DLD1 (cell line): ENCODE data around the gene TAF11L6.
"Not testable (repeated sequence)": the region's sequence is repeated elsewhere in the genome, so short reads cannot be mapped to it uniquely, and the experiment has no call there.

Experiments
- in situ Hi-C: cut with HindIII; loops from 2 replicates; pipeline ENCODE4 v1.10.0; 2017; ENCODE audit warnings: low sequenced_read_pairs

The TAF11L6 gene

DNA sequence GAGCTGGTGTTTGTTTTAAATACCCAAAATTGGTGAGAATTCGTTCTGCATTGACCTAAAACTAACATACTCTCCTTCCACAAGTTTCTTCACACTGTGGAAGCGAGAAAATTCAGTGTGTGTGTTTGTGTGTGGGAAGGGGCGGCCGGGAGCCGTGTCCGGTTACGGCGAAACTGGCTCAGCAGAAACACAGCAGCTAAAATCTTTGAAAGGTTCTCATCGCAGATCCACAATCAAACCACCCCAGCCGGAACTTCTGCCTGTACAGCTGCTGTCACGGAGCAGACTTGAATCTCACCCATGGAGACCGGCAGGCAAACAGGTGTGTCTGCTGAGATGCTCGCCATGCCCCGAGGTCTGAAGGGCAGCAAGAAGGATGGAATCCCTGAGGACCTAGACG, at the start of gene TAF11L6:
TAF11L6 (plus strand) TSS at position 301 of the 400 bp plus-strand sequence.
- in situ Hi-C loops, result not testable (repeated sequence)

DNA sequence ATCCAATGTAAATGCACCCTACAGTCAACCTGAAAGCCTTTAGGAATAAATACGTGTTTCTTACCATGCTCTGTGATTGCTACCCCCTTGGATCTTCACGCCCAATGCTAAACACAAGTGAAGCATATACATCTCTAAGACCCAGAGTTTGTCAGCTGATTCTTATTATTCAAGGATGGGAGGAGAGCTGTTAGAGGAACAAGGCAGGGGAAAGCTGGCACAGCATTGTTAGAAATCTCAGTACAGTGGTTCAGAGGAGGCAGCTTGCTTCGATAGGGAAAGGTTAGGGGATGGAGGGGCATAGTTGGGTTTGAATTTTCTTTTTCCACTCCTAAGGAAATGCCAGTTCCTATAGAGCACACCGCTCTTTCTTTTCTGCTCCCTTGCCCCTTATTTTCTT, 47.1 kb upstream of the TAF11L6 start:
- in situ Hi-C loops, result no loop called here

DNA sequence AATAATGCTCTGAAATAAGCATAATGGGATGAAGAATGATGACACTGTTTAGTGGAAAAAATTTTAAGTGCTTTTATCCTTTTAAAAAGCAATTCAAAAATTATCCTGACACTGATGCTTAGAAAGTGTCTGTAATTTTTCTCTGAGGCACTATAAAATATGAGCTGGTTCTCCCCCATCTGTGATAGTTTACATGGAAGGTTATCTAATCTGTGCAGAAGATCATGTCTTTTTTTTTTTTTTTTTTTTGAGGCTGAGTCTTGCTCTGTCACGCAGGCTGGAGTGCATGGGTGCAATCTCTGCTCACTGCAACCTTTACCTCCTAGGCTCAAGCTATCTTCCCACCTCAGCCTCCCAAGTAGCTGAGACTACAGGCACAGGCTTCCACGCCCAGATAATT, 45.7 kb upstream of the TAF11L6 start:
- in situ Hi-C loops, result no loop called here

DNA sequence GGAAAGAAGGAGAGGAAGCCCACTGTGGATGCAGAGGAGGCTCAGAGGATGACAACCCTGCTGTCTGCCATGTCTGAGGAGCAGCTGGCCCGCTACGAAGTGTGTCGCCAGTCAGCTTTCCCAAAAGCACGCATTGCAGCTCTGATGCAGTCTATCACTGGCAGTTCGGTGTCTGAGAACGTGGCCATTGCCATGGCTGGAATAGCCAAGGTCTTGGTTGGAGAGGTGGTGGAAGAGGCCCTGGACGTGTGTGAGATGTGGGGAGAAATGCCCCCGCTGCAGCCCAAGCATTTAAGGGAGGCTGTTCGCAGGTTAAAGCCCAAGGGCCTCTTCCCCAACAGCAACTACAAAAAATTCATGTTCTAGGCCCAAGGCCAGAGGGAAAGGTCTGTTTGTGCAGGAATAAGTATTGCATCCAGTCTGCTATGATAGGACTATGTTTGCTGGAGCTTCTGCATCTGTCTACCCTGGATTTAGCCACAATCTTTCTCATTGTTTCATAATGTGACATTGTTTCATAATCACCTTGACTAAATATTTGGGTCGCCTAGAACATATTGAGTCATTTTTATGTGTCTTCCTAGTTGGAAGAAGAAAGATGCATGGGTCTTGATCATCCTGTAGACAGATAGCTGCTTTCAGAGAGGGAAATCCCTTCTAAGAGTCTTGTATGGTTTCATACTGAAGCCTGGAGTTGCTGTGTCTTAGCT, 41.9 kb upstream of the TAF11L6 start:
- in situ Hi-C loops, result not testable (repeated sequence)

DNA sequence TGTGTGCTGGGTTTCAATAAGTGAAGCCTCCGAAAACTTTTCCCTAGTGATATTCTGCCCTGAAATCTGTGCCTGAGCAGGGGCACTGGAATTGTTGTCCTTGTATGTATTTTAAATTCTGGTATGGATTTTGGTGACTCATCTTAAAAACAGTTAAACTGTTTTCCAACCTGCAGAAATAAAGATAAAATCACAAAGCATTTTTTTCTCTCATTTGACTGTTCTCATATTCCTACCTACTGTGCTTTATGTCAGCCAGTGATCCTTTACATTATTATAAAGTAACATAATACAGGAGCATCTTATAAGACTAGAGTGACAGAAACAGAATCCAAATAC, 41.3 kb upstream of the TAF11L6 start:
- in situ Hi-C loops, result no loop called here

DNA sequence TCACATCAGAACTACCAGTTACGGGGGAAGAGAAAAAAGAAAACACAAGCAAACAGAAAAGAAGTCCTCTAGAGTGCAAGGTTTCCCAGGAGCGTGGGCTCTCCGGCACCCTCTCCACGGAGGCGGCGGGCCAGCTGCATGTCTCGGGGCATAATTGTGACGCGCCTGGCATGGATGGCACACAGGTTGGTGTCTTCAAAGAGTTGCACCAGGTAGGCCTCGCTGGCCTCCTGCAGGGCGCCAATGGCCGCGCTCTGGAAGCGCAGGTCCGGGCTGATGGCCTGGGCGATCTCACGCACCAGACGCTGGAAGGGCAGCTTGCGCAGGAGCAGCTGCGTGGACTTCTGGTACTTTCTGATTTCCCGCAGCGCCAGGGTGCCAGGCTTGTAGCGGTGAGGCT, 37.2 kb upstream of the TAF11L6 start:
- in situ Hi-C loops, result not testable (repeated sequence)

DNA sequence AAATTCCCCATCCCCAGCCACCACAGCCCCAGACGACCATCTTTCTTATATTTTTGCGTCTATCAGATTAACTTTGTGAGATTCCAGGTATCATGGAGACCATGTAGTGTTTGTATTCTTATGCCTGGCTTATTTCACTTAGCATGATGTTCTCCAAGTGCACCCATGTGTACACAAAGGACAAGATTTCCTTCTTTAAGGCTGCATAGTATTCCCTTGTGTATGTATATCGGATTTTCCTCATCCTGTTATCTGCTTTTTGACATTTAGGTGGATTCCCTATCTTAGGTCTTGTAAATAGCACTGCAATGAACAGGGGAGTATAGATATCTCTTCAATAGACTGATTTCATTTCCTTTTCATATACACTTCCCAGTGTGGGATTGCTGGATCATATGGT, 35.7 kb upstream of the TAF11L6 start:
- in situ Hi-C loops, result no loop called here

DNA sequence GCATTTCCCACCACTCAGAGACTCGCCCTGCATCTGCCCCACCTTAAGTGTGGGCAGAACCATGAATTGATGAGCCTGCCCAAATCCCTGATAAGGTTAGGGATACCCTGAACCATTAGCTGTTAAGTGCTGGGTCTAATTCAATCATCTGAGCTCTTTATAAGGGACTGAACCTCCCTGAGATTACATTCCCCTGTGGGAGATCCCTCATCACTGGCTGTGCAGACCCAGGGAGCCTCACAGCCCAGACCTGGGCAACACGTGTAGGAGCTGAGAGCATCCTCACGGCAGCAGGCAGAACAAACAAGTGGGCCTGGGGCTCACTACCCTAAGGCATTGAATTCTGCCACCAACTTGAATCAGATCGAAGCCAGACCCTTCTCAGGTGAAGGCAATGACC, 31.0 kb upstream of the TAF11L6 start:
- in situ Hi-C loops, result no loop called here

DNA sequence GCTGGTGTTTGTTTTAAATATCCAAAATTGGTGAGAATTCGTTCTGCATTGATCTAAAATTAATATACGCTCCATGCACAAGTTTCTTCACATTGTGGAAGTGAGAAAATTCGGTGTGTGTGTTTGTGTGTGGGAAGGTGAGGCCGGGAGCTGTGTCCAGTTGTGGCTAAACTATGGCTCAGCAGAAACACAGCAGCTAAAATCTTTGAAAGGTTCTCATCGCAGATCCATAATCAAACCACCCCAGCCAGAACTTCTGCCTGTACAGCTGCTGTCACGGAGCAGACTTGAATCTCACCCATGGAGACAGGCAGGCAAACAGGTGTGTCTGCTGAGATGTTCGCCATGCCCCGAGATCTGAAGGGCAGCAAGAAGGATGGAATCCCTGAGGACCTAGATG, 30.5 kb upstream of the TAF11L6 start, which contains the start of gene TAF11L2:
TAF11L2 (plus strand) TSS at position 301 of the 400 bp plus-strand sequence.
- in situ Hi-C loops, result not testable (repeated sequence)

DNA sequence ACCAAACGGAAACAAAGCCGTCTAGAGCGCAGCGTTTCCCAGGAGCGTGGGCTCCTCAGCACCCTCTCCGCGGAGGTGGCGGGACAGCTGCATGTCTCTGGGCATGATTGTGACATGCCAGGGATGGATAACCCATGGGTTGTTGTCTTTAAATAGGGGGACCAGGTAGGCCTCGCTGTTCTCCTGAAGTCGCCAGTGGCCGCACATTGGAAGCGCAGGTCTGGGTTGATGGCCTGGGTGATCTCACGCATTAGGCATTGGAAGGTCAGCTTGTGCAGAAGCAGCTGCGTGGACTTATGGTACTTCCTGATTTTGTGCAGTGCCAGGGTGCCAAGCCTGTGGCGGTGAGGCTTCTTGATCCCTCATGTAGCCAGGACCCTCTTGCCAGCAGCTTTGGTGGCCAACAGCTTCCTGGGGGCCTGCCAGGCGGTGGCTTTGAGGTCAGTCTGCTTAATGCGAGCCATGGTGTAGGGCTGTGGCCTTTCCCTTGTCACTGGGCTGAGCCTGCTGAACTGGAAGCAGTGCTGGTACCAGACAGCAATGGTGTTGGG, 16.6 kb upstream of the TAF11L6 start:
- in situ Hi-C loops, result no loop called here

DNA sequence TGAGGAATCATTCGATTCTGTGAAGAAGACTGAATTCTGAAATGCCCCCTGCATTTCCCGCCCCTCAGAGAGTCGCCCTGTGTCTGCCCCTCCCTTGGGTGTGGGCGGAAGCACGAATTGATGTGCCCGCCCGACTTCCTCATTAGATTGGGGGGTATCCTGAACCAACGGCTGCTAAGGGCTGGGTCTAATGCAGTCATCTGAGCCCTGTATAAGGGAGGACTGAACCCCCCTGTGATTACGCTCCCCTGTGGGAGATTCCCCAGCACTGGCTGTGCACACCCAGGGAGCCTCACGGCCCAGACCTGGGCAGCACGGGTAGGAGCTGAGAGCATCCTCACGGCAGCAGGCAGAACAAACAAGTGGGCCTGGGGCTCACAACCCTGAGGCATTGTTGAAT, 10.9 kb upstream of the TAF11L6 start:
- in situ Hi-C loops, result not testable (repeated sequence)

DNA sequence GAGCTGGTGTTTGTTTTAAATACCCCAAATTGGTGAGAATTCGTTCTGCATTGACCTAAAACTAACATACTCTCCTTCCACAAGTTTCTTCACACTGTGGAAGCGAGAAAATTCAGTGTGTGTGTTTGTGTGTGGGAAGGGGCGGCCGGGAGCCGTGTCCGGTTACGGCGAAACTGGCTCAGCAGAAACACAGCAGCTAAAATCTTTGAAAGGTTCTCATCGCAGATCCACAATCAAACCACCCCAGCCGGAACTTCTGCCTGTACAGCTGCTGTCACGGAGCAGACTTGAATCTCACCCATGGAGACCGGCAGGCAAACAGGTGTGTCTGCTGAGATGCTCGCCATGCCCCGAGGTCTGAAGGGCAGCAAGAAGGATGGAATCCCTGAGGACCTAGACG, 10.4 kb upstream of the TAF11L6 start, which contains the start of gene TAF11L3:
TAF11L3 (plus strand) TSS at position 301 of the 400 bp plus-strand sequence.
- in situ Hi-C loops, result not testable (repeated sequence)

DNA sequence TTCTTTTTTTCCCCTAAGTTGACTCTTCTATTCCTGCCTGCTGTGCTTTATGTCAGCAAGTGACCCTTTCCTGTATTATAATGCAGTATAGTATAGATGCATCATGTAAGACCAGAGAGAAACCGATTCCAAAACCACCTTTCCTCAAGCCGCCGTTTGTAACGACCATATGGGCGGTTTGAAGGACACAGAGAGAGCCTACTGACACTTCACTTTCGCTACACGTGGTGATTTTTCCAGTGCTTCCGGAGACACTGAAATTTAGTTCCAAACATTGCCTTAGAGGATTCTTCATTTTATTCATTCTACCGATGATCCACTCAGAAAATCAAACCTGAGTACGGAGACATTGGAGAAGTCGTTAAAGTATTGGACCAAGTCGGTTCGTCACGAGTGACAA, 9.0 kb upstream of the TAF11L6 start:
- in situ Hi-C loops, result not testable (repeated sequence)

DNA sequence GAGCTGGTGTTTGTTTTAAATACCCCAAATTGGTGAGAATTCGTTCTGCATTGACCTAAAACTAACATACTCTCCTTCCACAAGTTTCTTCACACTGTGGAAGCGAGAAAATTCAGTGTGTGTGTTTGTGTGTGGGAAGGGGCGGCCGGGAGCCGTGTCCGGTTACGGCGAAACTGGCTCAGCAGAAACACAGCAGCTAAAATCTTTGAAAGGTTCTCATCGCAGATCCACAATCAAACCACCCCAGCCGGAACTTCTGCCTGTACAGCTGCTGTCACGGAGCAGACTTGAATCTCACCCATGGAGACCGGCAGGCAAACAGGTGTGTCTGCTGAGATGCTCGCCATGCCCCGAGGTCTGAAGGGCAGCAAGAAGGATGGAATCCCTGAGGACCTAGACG, 7.0 kb upstream of the TAF11L6 start, which contains the start of gene TAF11L4:
TAF11L4 (plus strand) TSS at position 301 of the 400 bp plus-strand sequence.
- in situ Hi-C loops, result not testable (repeated sequence)

DNA sequence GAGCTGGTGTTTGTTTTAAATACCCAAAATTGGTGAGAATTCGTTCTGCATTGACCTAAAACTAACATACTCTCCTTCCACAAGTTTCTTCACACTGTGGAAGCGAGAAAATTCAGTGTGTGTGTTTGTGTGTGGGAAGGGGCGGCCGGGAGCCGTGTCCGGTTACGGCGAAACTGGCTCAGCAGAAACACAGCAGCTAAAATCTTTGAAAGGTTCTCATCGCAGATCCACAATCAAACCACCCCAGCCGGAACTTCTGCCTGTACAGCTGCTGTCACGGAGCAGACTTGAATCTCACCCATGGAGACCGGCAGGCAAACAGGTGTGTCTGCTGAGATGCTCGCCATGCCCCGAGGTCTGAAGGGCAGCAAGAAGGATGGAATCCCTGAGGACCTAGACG, 3.5 kb upstream of the TAF11L6 start, which contains the start of gene TAF11L5:
TAF11L5 (plus strand) TSS at position 301 of the 400 bp plus-strand sequence.
- in situ Hi-C loops, result not testable (repeated sequence)

DNA sequence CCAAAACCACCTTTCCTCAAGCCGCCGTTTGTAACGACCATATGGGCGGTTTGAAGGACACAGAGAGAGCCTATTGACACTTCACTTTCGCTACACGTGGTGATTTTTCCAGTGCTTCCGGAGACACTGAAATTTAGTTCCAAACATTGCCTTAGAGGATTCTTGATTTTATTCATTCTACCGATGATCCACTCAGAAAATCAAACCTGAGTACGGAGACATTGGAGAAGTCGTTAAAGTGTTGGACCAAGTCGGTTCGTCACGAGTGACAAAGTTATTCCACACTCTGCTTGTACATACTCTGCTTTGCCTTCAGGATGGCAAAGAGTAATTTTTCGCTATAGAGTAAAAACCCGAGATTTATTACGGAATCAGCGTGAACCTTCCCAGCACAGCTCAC, 2.0 kb upstream of the TAF11L6 start:
- in situ Hi-C loops, result not testable (repeated sequence)
